Neural cell (in vitro differentiated cells): ENCODE measurements around the gene GDF11. TPM values are rescaled to one million over a fixed set of nuclear protein-coding genes. Genes with fewer than 3 reads are reported as not detected.

ENCODE experiments used
- H2AFZ ChIP-seq: fragments of 200-600, 300-800 bp; sonication (generic), shearing (Covaris generic); 2 replicates; pipeline ENCODE4 v1.6.0; 2014; ENCODE audit warnings: low read depth, mild to moderate bottlenecking, antibody characterized with exemption, low read length, moderate library complexity
- H3F3A ChIP-seq: fragments of 200-600 bp; shearing (Covaris generic); 2 replicates; pipeline ENCODE4 v1.6.1; 2016; ENCODE audit warnings: mild to moderate bottlenecking, moderate library complexity, mixed read lengths, antibody characterized with exemption, low read length; ENCODE audit not compliant: insufficient read depth, poor library complexity, severe bottlenecking
- H3K27ac ChIP-seq: fragments of 200-600, 300-800 bp; sonication (generic), shearing (Covaris generic); 2 replicates; pipeline ENCODE4 v1.5.1; 2014; ENCODE audit warnings: mild to moderate bottlenecking, low read length, moderate library complexity
- H3K27me3 ChIP-seq: fragments of 300-800, 200-600 bp; sonication (generic), shearing (Covaris generic); 2 replicates; pipeline ENCODE4 v1.6.0; 2014; ENCODE audit warnings: mild to moderate bottlenecking, low read depth, low read length, moderate library complexity; ENCODE audit not compliant: insufficient read depth
- H3K36me3 ChIP-seq: fragments of 300-800, 200-600 bp; sonication (generic), shearing (Covaris generic); 2 replicates; pipeline ENCODE4 v1.5.1; 2014; ENCODE audit warnings: mild to moderate bottlenecking, antibody characterized with exemption, low read length, moderate library complexity; ENCODE audit not compliant: insufficient read depth
- H3K4me2 ChIP-seq: fragments of 300-800, 200-600 bp; sonication (generic), shearing (Covaris generic); 2 replicates; pipeline ENCODE4 v1.6.0; 2014; ENCODE audit warnings: mild to moderate bottlenecking, low read length
- H3K4me3 ChIP-seq: fragments of 300-800, 200-600 bp; sonication (generic), shearing (Covaris generic); 2 replicates; pipeline ENCODE4 v1.5.1; 2014; ENCODE audit warnings: mild to moderate bottlenecking, low read length, moderate library complexity
- H3K79me2 ChIP-seq: fragments of 200-600 bp; shearing (Covaris generic); replicated peaks from 2 replicates; pipeline ENCODE4 v1.6.0; 2014; ENCODE audit warnings: mild to moderate bottlenecking, low read length, moderate library complexity; ENCODE audit not compliant: insufficient read depth
- H3K9ac ChIP-seq: fragments of 300-800, 200-600 bp; sonication (generic), shearing (Covaris generic); 2 replicates; pipeline ENCODE4 v1.6.1; 2016; ENCODE audit warnings: mild to moderate bottlenecking, low read length, mixed read lengths
- H3K9me2 ChIP-seq: fragments of 200-600 bp; shearing (Covaris generic); 2 replicates; pipeline ENCODE4 v1.6.1; 2016; ENCODE audit warnings: mild to moderate bottlenecking, low read length, mixed read lengths; ENCODE audit not compliant: insufficient read depth
- H3K9me3 ChIP-seq: fragments of 200-600, 300-800 bp; sonication (generic), shearing (Covaris generic); 2 replicates; pipeline ENCODE4 v1.6.1; 2016; ENCODE audit warnings: mild to moderate bottlenecking, mixed run types, low read length, moderate library complexity, mixed read lengths
- H4K20me1 ChIP-seq: fragments of 200-600 bp; shearing (Covaris generic); 2 replicates; pipeline ENCODE4 v1.6.1; 2016; ENCODE audit warnings: mild to moderate bottlenecking, mixed run types; ENCODE audit not compliant: insufficient read depth
- EP300 ChIP-seq: fragments of 450-650 bp; conservative IDR thresholded peaks from 2 replicates; pipeline ENCODE4 v1.6.1; 2014; ENCODE audit warnings: antibody characterized with exemption, mild to moderate bottlenecking, moderate library complexity; ENCODE audit not compliant: poor library complexity, severe bottlenecking
- EZH2 ChIP-seq: fragments of 200-600, 300-800 bp; shearing (Covaris generic), sonication (generic); IDR thresholded peaks from 2 replicates; pipeline ENCODE4 v1.6.1; 2014; ENCODE audit warnings: antibody characterized with exemption, low read length, borderline replicate concordance, mild to moderate bottlenecking; ENCODE audit not compliant: insufficient read depth, poor library complexity, severe bottlenecking
- MXI1 ChIP-seq: fragments of 450-650 bp; conservative IDR thresholded peaks from 2 replicates; pipeline ENCODE4 v1.6.1; 2014; ENCODE audit warnings: antibody characterized with exemption, mild to moderate bottlenecking; ENCODE audit not compliant: poor library complexity, severe bottlenecking
- POLR2AphosphoS5 ChIP-seq: IDR thresholded peaks from 2 replicates; pipeline ENCODE4 v1.6.1; 2012
- RAD21 ChIP-seq: fragments of 450-650 bp; conservative IDR thresholded peaks from 2 replicates; pipeline ENCODE4 v1.6.1; 2014; ENCODE audit warnings: antibody characterized with exemption, mild to moderate bottlenecking, moderate library complexity
- SMC3 ChIP-seq: fragments of 450-650 bp; conservative IDR thresholded peaks from 2 replicates; pipeline ENCODE4 v1.6.1; 2014; ENCODE audit warnings: antibody characterized with exemption, mild to moderate bottlenecking, moderate library complexity; ENCODE audit not compliant: poor library complexity
- TAF1 ChIP-seq: IDR thresholded peaks from 2 replicates; pipeline ENCODE4 v1.6.1; 2012; ENCODE audit warnings: low read depth
- polyA plus RNA-seq: library from polyadenylated mRNA; depleted of rRNA; stranded (reverse); fragments of >200 nt; gene quantifications from 2 replicates; pipeline ENCODE4 v1.2.3, GENCODE V29; 2014
- TF ChIP-seq, protein P1 (sequence below): IDR thresholded peaks from 2 replicates; pipeline ENCODE4 v1.6.1; 2012; ENCODE audit warnings: borderline replicate concordance
- TF ChIP-seq, protein P2 (sequence below): fragments of 450-650 bp; IDR thresholded peaks from 2 replicates; pipeline ENCODE4 v1.5.1; 2014; ENCODE audit warnings: antibody characterized with exemption, mild to moderate bottlenecking, moderate library complexity; ENCODE audit not compliant: poor library complexity, severe bottlenecking

Gene GDF11
- polyA plus RNA-seq, 1 donor from 2014 or later: 16.0 TPM

- TF ChIP-seq, protein P1, sequence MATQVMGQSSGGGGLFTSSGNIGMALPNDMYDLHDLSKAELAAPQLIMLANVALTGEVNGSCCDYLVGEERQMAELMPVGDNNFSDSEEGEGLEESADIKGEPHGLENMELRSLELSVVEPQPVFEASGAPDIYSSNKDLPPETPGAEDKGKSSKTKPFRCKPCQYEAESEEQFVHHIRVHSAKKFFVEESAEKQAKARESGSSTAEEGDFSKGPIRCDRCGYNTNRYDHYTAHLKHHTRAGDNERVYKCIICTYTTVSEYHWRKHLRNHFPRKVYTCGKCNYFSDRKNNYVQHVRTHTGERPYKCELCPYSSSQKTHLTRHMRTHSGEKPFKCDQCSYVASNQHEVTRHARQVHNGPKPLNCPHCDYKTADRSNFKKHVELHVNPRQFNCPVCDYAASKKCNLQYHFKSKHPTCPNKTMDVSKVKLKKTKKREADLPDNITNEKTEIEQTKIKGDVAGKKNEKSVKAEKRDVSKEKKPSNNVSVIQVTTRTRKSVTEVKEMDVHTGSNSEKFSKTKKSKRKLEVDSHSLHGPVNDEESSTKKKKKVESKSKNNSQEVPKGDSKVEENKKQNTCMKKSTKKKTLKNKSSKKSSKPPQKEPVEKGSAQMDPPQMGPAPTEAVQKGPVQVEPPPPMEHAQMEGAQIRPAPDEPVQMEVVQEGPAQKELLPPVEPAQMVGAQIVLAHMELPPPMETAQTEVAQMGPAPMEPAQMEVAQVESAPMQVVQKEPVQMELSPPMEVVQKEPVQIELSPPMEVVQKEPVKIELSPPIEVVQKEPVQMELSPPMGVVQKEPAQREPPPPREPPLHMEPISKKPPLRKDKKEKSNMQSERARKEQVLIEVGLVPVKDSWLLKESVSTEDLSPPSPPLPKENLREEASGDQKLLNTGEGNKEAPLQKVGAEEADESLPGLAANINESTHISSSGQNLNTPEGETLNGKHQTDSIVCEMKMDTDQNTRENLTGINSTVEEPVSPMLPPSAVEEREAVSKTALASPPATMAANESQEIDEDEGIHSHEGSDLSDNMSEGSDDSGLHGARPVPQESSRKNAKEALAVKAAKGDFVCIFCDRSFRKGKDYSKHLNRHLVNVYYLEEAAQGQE: no peak
- no peak for TF ChIP-seq RAD21
- no peak for TF ChIP-seq POLR2AphosphoS5
These were observed 34.2 kb upstream of the GDF11 start (continued) for GRCh38 chr12:55708695-55709233.

GRCh38 chr12:55711786-55712553 lies 31.0 kb upstream of the GDF11 start:
- TF ChIP-seq TAF1 (no peak), EZH2 (no peak), EP300 (no peak), MXI1 (no peak), POLR2AphosphoS5 (no peak), SMC3 (no peak), RAD21 (no peak)
- TF ChIP-seq, protein P1: no peak
- TF ChIP-seq, protein P2, sequence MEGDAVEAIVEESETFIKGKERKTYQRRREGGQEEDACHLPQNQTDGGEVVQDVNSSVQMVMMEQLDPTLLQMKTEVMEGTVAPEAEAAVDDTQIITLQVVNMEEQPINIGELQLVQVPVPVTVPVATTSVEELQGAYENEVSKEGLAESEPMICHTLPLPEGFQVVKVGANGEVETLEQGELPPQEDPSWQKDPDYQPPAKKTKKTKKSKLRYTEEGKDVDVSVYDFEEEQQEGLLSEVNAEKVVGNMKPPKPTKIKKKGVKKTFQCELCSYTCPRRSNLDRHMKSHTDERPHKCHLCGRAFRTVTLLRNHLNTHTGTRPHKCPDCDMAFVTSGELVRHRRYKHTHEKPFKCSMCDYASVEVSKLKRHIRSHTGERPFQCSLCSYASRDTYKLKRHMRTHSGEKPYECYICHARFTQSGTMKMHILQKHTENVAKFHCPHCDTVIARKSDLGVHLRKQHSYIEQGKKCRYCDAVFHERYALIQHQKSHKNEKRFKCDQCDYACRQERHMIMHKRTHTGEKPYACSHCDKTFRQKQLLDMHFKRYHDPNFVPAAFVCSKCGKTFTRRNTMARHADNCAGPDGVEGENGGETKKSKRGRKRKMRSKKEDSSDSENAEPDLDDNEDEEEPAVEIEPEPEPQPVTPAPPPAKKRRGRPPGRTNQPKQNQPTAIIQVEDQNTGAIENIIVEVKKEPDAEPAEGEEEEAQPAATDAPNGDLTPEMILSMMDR: no peak
- Histone ChIP-seq H4K20me1 (no peaks in the 10 kb centered on the region), H3K36me3 (no peaks in the 10 kb centered on the region), H3K27ac (no peak overlapping the region), H3K9me3 (no peaks in the 10 kb centered on the region), H3K27me3 (peaks cover 10% of the 10 kb centered on the region), H3K9ac (no peak overlapping the region), H3K4me2 (no peak overlapping the region), H3K9me2 (no peaks in the 10 kb centered on the region), H2AFZ (no peak overlapping the region), H3F3A (no peaks in the 10 kb centered on the region), H3K79me2 (peaks cover 4% of the 10 kb centered on the region), H3K4me3 (no peak overlapping the region)
